NCI-H460 (cell line): ENCODE results near the gene PARP3. TPM values are rescaled to one million over a fixed set of nuclear protein-coding genes. Genes with fewer than 3 reads are reported as not detected.

ENCODE experiments used
- small RNA-seq, 2 experiments: library from RNA; depleted of rRNA; stranded (forward); fragments of <200 nt; gene quantifications; one replicate each; pipeline ENCODE3, GENCODE V24; 2014
- total RNA-seq: library from RNA; depleted of rRNA; stranded (reverse); fragments of >200 nt; shearing (Covaris generic); gene quantifications from 2 replicates; pipeline ENCODE4 v1.2.3, GENCODE V29; 2014; rRNA removed

PARP3 gene
- total RNA-seq, 1 experiment from 2014 or later, result 15.5 TPM

Small RNAs within 50 kb of the gene (small RNA-seq; reads per million reads assigned to genes)
- 0 reads per million in 2 experiments for gene AC115284.1

Other genes with a start within 250 kb of the PARP3 start
- gene GRM2, start 235.3 kb upstream of the PARP3 start, total RNA-seq, result 0.06 and 0.15 TPM in 2 replicates
- not detected in 2 replicates for gene IQCF6, start 163.1 kb upstream of the PARP3 start, total RNA-seq
- not detected in 2 replicates for gene IQCF2, start 80.7 kb upstream of the PARP3 start, total RNA-seq
- not detected in 2 replicates for gene IQCF5, start 66.8 kb upstream of the PARP3 start, total RNA-seq
- gene IQCF1, start 39.0 kb upstream of the PARP3 start, total RNA-seq, result not detected in 2 replicates
- 29.7 and 32.2 TPM in 2 replicates for gene RRP9, start 459 bp upstream of the PARP3 start, total RNA-seq
- gene GPR62, start 13.0 kb downstream of the PARP3 start, total RNA-seq, result not detected in 2 replicates
- gene PCBP4, start 25.1 kb downstream of the PARP3 start, total RNA-seq, result 7.5 and 10.9 TPM in 2 replicates
- 52.2 and 58.3 TPM in 2 replicates for gene ABHD14B, start 31.7 kb downstream of the PARP3 start, total RNA-seq
- 5.4 and 8.2 TPM in 2 replicates for gene ABHD14A, start 32.7 kb downstream of the PARP3 start, total RNA-seq
- gene ACY1, start 41.2 kb downstream of the PARP3 start, total RNA-seq, result 38.8 and 50.5 TPM in 2 replicates
- 1,557 and 1,701 TPM in 2 replicates for gene RPL29, start 53.5 kb downstream of the PARP3 start, total RNA-seq
- gene DUSP7, start 114.2 kb downstream of the PARP3 start, total RNA-seq, result 10.9 and 11.3 TPM in 2 replicates
- 10.7 and 11.0 TPM in 2 replicates for gene POC1A, start 212.1 kb downstream of the PARP3 start, total RNA-seq